Neural crest cell (in vitro differentiated cells): ENCODE data around the gene CARD10. TPM values are rescaled to one million over a fixed set of nuclear protein-coding genes. Genes with fewer than 3 reads are reported as not detected.
A peak's percentile ranks its signal among the peaks of the same experiment; 100 is the strongest.

Experiments used
- DNase-seq: peaks from one replicate; pipeline ENCODE4 v3.0.0; 2021; ENCODE audit warnings: low read depth, mixed read lengths, low spot score
- H3K27ac Mint-ChIP-seq: one replicate; pipeline ENCODE4 v1.8.0; 2021; ENCODE audit warnings: mild to moderate bottlenecking, mixed read lengths; ENCODE audit not compliant: unreplicated experiment
- H3K27me3 Mint-ChIP-seq: 2 replicates; pipeline ENCODE4 v1.8.0; 2021; ENCODE audit warnings: low read depth, mild to moderate bottlenecking, mixed read lengths
- H3K36me3 Mint-ChIP-seq: 2 replicates; pipeline ENCODE4 v1.8.0; 2021; ENCODE audit warnings: low read depth, mild to moderate bottlenecking, mixed read lengths
- H3K4me1 Mint-ChIP-seq: 2 replicates; pipeline ENCODE4 v1.8.0; 2021; ENCODE audit warnings: mixed read lengths
- H3K4me3 Mint-ChIP-seq: one replicate; pipeline ENCODE4 v1.8.0; 2021; ENCODE audit warnings: mild to moderate bottlenecking, mixed read lengths
- H3K9me3 Mint-ChIP-seq: 2 replicates; pipeline ENCODE4 v1.8.0; 2021; ENCODE audit warnings: mixed read lengths
- total RNA-seq: library from RNA; stranded (reverse); gene quantifications from 2 replicates; pipeline ENCODE4 v1.2.1, GENCODE V29; 2021
- TF ChIP-seq, protein P1 (sequence below): fragments of 200-600 bp; sonication (generic); conservative IDR thresholded peaks from 2 replicates; pipeline ENCODE4 v1.5.0; 2021; ENCODE audit warnings: antibody characterized with exemption, mild to moderate bottlenecking

The CARD10 gene
- total RNA-seq, 1 donor from 2014 or later: 7.3 TPM

DNA sequence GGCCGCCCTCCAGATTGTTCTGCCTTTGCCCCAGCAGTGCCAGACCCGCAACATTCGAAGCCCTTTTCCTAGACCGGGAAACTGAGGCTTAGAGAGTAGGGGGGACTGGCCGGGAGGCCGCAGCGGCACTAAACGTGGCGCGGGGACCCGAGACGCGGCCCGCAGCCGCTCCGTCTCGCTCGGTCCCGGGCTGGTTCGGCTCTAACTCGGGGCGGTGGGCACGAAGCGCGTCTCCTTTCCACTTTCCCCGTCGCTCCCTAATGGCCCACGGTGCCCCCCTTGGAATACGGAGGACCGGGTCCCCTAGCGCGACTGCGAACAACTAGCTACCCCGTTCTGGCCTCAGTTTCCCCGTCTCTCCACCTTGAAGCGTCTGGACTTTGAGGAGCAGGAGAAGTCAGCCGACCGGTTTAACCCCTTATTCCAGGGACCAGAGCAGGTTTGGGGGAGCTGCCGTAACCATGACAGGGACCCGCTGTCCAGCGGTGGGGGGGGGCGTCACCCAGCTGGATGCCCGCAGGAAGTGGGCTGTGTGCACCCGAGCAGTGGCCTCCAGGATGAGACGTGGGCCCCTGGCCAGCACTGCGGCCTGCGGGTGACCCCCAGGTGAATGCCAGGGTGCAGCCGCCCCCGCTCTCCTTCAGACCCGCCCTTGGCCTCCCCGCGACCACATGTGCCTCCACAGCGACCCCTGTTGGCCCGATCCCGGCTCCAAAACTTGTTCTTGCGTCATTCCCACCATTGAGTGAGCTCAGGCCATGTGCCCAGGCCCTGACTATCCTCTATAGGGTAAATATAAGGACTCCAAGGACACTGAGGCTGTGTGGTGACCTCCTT is 42.2 kb upstream of the CARD10 start:
- H3K4me3 Mint-ChIP-seq: peak overlapping the region; percentile 93
- DNase-seq: peak; percentile 97
- H3K36me3 Mint-ChIP-seq: no peaks in the 10 kb centered on the region
- peaks cover 37% of the 10 kb centered on the region for H3K4me1 Mint-ChIP-seq
- no peaks in the 10 kb centered on the region for H3K9me3 Mint-ChIP-seq
- H3K27ac Mint-ChIP-seq: peak overlapping the region; percentile 86
- TF ChIP-seq, protein P1, sequence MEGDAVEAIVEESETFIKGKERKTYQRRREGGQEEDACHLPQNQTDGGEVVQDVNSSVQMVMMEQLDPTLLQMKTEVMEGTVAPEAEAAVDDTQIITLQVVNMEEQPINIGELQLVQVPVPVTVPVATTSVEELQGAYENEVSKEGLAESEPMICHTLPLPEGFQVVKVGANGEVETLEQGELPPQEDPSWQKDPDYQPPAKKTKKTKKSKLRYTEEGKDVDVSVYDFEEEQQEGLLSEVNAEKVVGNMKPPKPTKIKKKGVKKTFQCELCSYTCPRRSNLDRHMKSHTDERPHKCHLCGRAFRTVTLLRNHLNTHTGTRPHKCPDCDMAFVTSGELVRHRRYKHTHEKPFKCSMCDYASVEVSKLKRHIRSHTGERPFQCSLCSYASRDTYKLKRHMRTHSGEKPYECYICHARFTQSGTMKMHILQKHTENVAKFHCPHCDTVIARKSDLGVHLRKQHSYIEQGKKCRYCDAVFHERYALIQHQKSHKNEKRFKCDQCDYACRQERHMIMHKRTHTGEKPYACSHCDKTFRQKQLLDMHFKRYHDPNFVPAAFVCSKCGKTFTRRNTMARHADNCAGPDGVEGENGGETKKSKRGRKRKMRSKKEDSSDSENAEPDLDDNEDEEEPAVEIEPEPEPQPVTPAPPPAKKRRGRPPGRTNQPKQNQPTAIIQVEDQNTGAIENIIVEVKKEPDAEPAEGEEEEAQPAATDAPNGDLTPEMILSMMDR: peak; percentile 83
- peaks cover 28% of the 10 kb centered on the region for H3K27me3 Mint-ChIP-seq

DNA sequence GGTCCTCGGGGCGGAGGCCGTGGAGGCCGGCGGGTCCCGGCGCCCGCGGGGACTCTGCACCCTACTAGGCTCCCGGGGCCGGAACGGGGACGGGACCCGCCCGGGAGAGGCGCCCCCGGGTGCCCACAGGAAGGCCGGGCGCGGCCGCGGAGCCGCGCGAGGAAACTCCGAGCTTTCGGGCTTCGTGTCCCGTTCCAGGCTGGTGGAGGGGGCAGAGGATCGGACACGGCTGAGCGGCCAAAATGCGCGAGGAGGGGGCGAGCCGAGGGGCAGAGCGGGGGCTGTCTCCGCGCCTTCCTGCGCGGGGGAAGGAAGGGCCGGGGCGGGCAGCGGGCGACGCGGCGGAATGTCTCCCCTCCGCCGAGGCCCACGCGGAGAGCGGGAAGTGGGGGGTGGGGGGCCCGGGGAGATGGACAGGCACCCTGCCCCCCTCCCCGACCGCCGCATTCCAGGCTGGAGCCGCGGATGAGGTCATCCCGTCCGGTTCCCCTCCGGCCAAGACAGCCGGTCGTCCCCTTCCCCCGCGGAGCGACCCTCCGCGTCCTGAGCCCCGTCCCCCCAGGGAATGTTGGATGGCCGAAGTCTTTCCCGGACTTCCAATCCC is 41.5 kb upstream of the CARD10 start:
- TF ChIP-seq, protein P1: no peak
- Mint-ChIP-seq H3K27ac (peak overlapping the region; percentile 67), H3K27me3 (peaks cover 34% of the 10 kb centered on the region), H3K36me3 (no peaks in the 10 kb centered on the region), H3K4me3 (peak overlapping the region; percentile 93), H3K4me1 (peaks cover 43% of the 10 kb centered on the region), H3K9me3 (no peaks in the 10 kb centered on the region)
- DNase-seq: no peak

DNA sequence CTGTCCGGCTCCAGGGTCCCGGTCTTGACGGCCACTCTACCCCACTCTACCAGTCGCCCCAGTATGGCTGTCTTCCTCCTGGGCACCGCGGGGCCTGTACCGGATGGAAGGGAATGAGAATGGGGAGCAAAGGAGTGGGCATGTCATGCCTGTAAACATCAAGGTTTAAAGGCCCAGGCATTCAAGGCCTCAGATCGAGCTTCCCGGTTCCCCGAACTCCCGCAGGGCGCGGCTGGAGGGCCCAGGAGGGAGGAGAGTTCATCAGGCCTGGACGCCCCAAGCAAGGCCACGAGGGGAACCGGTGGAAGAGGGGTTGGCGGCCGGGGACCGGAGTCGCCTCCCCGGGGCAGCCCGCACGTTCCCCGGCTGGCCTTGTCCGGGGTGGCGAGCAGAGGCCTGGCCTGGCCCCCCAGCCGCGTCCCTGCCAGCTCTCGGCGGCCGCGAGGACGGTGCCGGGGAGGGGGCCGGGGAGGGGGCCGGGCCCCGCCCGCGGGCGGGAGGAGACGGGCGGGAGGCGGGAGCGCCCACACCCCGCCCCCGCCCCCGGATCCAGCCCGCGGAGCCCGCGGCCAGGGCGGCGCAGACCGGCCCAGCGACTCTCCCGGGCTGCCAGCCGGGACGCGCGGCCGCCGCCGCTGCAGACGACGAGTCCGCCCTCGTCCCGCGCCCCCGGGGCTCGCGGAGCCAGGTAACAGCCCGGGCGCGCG is 40.8 kb upstream of the CARD10 start, which contains the start of gene CDC42EP1:
CDC42EP1 (plus strand) TSS at position 580 of the 707 bp plus-strand sequence. CDS start 5,870 bp downstream, outside the sequence.
- TF ChIP-seq, protein P1: no peak
- Mint-ChIP-seq H3K9me3 (no peaks in the 10 kb centered on the region), H3K4me3 (peak within 1 kb of the TSS; percentile 93), H3K4me1 (peaks cover 43% of the 10 kb centered on the region), H3K36me3 (no peaks in the 10 kb centered on the region), H3K27ac (peak within 1 kb of the TSS; percentile 67), H3K27me3 (peaks cover 34% of the 10 kb centered on the region)
- DNase-seq: no peak

DNA sequence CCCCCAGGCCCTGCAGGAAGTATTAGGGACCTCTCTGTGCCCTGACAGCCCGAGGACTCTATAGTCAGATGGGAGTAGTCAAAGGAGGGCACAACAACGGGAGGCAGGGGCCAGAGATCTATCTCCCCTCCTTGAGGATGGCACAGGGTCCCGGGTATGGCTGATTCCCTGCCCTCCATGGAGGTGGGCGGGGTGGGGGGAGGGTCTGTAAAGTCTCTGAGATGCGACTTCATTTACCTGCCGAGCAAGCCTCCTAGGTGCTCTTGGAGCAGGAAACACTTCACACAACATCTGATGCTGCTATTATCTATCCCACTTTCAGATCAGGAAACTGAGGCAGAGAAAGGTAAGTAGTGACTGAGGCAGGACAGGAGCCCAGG is 40.3 kb upstream of the CARD10 start:
- TF ChIP-seq, protein P1: no peak
- peak overlapping the region; percentile 75 for H3K4me3 Mint-ChIP-seq
- peaks cover 43% of the 10 kb centered on the region for H3K4me1 Mint-ChIP-seq
- DNase-seq: no peak
- H3K9me3 Mint-ChIP-seq: no peaks in the 10 kb centered on the region
- H3K27me3 Mint-ChIP-seq: peaks cover 34% of the 10 kb centered on the region
- no peak overlapping the region for H3K27ac Mint-ChIP-seq
- no peaks in the 10 kb centered on the region for H3K36me3 Mint-ChIP-seq

DNA sequence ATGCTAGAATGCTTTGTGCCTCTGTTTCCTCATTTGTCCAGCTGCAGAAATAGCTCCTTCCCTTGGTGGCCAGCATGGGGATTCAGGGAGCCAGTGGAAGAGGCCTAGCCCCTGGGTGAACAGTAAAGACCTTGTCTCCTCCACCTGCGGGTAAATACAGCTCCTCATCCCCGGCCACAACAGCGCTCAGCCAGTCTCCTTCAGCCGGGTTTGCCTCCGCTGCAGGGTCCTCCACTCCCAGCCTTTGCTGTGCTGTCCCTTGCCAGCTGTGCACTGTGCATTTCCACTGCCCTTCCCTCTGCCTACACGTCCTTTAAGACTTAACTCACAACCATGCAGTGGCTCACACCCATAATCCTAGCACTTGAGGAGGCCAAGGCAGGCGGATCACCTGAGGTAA is 39.6 kb upstream of the CARD10 start:
- Mint-ChIP-seq H3K4me1 (peaks cover 41% of the 10 kb centered on the region), H3K36me3 (no peaks in the 10 kb centered on the region), H3K27ac (no peak overlapping the region), H3K27me3 (peaks cover 34% of the 10 kb centered on the region), H3K4me3 (peak overlapping the region; percentile 43), H3K9me3 (no peaks in the 10 kb centered on the region)
- no peak for DNase-seq
- TF ChIP-seq, protein P1: no peak
